Measurements from ENCODE around the gene CYP1A2. TPM values are rescaled to one million over a fixed set of nuclear protein-coding genes. Genes with fewer than 3 reads are reported as not detected.

Gene CYP1A2
- total RNA-seq, 1 experiment from 2014 or later, result not detected

DNA sequence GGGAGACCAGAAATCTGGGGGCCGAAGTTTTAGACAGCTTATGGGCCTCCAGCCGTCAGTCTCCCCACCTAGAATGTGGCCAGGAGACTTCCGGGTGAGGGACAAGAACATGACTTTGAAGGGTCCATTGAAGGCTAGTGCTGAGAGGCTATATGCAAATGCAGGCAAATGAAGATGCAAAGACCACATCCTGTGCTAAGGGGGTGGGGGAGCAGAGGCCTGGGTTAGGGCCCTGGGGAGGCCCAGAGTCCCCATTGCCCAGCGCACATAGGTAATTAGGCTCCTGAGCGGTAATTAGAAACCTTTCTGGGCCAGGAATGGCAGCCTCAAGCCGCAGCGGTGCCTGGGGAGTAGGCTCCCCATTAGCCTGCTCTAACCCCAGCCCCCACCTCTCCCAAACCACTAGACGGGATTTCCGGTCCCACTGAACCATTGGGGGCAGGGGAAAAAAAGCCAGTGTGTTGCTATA, 40.1 kb downstream of the CYP1A2 start:
- DNase-seq (ENCODE audit: low spot score), result no peak

DNA sequence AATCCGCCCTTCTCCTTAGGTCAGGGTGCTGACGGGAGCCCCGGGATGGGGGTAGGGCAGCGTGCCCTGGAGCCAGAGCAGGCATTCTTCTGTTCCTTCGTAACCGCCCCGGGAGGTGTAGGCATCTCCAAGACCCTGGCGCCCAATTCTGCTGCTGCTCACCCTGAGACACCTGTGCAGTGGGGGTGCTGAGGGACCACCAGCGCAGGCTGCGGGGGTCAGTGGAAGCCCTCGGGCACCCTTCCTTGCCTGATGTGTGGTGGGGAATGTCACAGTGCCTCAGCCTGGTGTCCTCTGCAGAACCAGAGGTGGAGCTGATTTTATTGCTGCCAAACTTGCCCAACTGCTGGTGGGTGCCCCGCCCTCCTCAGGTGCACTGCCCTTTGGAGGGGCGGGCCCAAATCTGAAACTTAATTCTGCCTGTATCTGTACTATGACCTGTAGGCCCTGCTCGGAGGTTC, 40.6 kb downstream of the CYP1A2 start:
- no peak for DNase-seq (ENCODE audit: low spot score)

DNA sequence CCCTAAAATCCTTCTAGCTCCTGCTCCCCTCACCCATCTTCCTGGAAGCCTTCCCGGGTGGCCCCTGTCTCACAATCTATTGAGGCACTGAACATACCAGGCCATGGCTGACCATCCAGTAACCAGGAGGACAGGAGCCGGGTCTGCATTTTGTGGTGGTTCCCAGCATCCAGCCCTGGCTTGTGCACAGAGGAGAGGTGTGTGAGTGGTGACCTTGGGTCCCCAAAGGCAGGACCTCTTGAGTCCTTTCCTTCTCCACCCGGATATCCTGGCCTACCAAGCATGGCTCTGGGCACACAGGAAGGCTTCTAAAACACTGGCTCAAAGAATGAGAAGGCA, 41.1 kb downstream of the CYP1A2 start:
- DNase-seq (ENCODE audit: low spot score), result no peak

DNA sequence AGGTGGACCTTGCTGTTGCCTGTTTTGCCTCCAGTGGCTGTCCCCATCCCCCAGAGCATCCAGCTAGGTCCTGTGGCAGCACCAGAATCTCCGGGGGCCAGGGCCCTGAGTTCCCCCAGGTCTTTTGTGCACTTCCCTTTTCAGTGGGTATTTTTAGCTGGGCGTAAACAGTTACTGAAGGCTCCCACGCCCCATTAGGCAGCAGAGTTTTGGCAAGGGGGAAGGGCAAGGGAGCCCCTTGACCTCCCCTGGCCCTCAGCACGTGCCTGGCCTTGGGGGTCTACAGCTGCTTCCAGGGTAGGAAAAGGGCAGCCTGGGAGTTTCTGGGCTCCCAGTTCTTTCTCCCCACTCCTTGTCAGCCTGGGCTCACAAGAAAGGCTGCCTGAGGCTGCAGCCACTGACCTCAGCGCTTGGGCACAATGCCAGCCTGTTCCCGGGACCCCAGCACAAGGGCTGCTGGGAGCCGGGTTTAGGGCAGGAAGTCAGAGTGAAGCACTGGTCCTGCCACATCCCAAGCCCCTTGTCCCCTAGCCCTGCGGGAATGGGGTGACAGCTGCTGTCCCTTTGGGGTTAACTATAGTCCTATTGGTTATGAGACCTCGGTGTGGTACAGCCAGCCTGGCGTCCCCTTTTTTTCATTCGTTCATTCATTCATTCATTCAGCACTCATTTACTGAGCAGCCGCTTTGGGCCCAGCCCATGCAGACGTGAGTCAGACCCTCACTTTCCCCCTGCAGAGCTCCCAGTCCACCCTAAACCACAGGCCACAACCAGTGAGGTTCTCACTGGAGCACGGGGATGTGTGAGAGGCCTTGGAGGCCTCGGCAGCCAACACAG, 41.7 kb downstream of the CYP1A2 start:
- peak; percentile 90 for DNase-seq (ENCODE audit: low spot score)

DNA sequence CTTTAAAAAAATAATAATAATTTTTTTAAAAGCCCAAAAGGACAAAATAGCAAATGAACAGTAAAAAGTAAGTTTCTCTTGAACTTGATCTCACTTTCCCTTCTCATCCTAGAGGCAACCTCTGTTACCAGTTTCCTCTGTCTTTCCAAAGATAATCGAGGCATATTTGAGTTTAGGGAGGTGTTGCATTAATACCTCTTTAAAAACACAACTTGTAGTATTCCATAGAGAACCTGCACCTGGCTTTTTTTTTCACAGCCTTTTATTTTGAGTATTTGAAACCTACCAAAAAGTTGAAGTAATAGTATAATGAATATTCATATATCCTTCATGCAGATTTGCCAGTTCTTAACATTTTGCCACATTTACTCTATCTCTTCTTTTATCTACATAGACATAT, 42.4 kb downstream of the CYP1A2 start:
- DNase-seq (ENCODE audit: low spot score), result no peak

DNA sequence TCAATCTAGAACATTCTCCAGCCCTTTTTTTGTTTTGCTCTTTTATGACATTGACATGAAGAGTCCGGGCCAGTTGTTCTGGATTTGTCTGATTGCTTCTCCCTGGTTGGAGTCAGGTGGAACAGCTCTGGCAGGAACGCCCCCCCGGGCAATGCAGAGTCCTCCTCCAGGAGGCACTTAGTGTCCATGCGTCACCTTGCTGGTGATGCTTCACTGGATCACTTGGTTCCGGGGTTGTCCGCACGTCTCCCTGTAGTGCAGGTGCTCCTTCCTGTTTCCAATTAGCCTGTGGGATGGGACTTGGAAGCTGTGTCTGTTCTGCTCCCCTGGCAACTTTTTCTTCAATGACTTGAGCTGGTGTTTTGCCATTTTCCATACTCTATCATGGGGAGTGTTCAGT, 43.0 kb downstream of the CYP1A2 start:
- DNase-seq (ENCODE audit: low spot score), result no peak

DNA sequence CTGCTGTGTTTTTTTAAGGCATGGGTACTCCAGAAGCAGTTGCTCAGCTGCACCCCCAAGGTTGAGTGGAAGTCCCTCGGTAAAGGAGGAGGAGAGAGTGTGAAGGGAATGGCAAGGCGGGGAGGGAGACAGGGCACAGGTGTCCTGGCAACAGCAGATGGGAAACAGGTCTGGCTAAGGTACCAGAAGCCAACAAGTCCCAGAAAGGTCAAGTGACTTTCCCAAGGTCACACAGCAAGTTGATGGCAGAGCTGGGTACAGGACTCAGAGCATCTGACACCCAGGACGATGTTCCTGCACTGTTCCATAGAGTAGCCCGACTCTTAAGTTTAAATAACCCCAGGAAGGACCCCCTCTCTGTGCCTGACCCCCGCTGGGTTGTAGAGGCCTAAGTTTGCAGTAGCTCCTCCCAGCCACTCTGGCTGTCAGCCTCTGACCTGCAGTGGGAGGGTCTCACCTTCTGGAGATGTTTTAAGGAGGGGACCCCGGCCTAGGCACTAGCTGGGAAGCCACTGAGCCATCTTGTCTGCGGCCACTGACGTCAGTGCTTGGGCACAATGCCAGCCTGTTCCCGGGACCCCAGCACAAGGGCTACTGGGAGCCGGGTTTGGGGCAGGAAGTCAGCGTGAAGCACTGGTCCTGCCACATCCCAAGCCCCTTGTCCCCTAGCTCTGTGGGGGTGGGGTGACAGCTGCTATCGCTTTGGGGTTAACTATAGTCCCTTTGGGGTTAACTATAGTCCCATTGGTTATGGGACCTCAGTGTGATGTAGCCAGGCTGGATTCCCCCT, 43.8 kb downstream of the CYP1A2 start:
- no peak for DNase-seq (ENCODE audit: low spot score)

DNA sequence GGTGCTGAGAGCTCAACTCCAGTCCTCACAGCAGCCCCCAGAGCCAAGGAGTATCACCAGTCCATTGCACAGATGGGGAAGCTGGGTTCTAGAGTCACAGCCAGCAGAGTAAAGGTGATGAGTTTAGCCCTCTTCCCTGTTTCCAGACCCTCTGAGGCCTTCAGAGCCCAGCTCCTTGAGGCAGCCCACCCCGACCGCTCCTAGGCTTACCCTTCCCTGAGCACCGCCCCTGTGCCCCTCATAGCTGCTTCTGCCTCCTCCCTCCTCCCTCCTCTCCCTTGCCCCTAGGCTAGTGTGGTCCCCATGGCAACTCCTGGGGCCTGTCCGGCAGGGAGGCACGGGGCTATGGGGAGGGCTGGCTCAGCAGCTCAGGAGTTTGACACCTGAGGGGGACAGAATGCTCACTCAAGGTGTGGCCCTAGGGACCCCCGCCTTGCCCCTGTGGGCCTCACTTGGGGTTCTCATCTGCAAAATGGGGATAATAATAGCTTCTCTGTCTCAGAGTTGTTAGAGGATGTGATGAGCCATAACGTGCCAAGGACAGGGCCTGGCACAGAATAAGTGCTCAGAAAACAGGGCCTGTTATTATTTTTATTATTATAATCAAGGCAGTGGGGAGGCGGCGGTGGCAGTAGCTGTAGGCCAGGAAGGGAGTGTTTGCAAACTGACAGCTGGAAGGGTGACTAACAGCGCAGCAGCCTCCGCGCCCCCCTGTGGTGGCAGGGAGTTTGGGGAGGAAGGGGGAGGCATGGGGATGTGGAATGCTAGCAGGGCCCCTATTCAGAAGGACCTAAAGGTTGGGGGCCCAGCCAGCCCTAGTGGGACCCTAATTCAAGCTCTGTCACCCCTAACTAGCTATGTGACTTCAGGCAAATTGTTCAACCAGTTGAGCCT, 44.7 kb downstream of the CYP1A2 start:
- no peak for DNase-seq (ENCODE audit: low spot score)

DNA sequence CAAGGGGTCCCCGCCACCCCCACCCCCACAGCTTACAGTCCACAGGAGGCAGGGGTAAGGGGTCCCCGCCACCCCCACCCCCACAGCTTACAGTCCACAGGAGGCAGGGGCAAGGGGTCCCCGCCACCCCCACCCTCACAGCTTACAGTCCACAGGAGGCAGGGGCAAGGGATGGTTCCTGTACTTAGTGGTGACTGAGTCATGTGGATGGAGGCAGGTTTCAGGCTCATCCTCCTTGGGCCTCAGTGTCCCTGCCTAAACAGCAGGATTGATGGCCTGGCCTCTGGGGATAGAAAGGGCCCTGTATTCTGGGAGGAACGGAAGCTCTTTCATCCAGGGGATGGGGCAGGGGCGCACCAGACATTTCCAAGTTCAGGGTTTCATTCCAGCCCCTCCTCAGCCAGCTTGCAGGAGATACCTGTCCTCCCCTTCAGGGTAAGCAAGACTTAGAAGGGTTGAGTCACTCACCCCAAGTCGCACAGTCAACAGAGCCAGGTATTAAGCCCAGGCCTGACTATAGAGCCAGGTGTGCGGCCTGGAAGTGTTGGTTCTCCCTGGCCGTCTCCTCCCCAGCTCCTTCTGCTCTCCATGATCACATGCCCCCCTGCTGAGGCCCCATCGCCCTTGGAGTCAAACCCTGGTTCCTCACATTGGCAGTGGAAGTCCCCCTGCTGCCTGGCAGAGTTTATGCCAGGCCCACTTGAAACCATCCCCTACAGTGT, 45.8 kb downstream of the CYP1A2 start:
- DNase-seq (ENCODE audit: low spot score), result no peak

DNA sequence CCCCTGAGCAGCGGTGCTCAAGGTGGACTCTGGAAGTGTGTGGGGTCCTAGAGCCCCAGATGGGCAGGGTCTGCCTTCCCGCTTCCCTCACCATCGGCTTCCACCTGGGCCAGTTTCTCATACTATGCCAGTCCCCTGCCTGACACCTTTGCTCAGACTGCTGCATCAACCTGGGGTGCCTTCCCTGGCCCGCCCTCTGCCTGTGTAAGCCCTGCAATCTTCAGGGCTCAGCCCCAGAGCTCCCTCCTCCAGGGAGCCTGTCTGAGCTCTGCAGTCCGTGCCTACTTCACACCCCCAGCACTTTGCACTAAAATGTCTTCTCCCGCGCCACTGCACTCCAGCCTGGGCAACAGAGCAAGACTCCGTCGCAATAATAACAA, 46.3 kb downstream of the CYP1A2 start:
- no peak for DNase-seq (ENCODE audit: low spot score)

DNA sequence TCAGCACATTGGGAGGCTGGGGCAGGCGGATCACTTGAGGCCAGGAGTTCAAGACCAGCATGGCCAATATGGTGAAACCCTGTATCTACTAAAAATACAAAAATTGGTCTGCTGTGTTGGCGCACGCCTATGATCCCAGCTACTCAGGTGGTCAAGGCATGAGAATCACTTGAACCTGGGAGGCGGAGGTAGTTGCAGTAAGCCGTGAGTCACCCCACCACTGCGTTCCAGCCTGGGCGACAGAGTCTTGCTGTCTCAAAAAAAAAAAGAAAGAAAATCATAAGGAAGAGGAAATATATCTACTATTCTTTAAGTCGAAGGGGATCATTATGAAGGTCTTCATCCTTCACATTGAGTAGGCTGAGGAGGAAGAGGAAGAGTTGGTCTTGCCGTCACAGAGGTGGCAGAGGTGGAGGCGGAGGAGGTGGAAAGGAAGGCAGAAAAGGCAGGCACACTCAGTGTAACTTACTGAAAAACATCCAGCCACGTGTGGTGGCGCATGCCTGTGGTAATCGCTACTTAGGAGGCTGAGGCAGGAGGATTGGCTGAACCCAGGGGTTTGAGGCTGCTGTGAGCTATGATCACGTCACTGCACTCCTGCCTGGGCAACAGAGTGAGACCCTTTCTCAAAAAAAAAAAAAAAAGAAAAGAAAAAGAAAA, 47.5 kb downstream of the CYP1A2 start:
- no peak for DNase-seq (ENCODE audit: low spot score)

DNA sequence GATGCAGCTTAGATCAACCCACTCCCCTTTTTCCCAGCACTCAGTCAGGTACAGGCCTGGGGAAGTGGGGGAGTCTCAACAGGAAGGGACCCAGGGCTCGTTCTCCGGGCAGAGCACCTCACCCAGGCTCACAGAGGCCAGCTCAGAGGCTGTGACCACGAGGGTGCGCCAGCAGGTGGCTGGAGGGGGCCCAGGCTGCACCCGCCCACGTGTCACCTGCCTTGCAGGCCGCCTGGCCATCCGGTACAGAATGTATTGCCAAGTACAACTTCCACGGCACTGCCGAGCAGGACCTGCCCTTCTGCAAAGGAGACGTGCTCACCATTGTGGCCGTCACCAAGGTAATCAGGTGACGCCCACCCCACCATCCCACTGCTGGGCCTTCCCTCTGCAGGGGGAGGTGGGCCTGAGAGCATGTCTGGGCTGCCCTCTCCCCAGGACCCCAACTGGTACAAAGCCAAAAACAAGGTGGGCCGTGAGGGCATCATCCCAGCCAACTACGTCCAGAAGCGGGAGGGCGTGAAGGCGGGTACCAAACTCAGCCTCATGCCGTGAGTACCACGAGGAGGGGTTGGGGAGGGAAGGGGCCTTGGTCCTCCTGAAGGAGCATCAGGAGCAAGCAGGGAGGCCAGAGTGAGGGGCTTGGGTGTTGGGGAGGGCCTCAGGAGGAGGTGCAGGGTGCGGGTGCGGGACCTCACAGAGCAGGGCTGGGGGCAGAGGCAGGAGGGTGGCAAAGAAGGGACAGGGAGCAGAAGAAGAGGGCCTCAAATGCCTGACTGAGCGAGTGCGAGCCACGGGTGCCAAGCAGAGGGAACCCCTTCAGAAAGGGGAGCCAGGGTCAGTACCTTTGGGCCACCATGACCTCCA, 50.0 kb downstream of the CYP1A2 start:
- no peak for DNase-seq (ENCODE audit: low spot score)

DNA sequence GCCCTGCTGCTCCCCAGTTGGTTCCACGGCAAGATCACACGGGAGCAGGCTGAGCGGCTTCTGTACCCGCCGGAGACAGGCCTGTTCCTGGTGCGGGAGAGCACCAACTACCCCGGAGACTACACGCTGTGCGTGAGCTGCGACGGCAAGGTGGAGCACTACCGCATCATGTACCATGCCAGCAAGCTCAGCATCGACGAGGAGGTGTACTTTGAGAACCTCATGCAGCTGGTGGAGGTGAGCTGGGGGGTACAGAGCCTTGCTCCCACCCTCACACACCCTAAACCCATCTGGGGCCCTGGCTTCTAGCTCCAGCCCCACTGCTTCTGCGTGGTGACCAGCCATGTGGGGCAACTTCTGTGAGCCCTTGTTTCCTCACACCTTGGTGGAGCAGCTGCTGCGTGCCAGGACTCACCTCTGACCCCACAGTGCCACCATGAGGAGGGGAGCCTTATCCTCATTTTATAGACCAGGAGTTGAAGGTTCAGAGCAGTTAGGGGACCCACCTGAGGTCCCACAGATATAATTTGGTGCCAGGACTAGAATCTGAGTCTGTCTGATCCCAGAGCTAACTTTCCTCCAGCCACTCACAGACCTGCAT, 50.7 kb downstream of the CYP1A2 start:
- no peak for DNase-seq (ENCODE audit: low spot score)

DNA sequence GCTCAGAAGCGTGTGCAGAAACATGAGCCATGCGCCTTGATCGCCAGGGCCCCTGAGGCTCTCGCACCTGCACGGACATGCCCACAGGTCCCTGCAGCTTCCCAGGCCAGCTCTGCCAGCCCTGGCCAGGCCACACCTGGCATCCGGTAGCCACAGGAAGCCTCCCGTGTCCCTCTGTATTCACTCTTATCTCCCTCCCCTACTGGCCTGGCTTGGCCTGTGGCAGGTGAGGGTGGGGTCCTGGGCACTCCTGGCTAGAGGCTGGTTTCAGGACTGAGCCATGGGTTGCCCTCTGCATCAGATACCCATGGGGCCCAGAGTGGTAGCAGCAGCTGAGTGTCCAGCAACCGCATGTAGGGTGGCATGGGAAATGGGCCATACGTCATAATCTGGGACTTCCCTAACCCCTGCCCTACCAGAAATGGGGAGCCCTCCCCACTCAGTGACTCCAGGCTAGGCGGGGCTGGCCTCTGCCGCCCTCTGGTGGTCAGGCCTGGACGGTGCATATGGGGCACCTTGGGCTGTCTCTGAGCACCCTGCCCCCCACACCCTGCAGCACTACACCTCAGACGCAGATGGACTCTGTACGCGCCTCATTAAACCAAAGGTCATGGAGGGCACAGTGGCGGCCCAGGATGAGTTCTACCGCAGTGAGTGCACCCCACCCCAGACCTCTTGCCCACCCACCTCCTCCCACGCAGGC, 51.4 kb downstream of the CYP1A2 start:
- DNase-seq (ENCODE audit: low spot score), result peak; percentile 56

DNA sequence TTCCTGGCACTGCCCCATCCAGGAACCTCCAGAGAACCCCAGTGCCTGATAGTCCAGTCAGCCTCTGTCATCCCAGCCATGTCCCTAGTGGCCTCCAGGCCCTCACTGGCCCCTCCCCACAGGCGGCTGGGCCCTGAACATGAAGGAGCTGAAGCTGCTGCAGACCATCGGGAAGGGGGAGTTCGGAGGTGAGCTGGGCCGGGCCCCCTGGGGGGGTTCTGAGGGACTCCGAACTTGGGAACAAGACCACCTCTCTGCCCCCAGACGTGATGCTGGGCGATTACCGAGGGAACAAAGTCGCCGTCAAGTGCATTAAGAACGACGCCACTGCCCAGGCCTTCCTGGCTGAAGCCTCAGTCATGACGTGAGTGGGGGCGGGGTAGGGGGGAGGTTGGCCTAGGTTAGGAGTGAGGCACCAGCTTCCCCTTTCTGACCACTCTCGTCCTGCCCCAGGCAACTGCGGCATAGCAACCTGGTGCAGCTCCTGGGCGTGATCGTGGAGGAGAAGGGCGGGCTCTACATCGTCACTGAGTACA, 52.0 kb downstream of the CYP1A2 start:
- no peak for DNase-seq (ENCODE audit: low spot score)

DNA sequence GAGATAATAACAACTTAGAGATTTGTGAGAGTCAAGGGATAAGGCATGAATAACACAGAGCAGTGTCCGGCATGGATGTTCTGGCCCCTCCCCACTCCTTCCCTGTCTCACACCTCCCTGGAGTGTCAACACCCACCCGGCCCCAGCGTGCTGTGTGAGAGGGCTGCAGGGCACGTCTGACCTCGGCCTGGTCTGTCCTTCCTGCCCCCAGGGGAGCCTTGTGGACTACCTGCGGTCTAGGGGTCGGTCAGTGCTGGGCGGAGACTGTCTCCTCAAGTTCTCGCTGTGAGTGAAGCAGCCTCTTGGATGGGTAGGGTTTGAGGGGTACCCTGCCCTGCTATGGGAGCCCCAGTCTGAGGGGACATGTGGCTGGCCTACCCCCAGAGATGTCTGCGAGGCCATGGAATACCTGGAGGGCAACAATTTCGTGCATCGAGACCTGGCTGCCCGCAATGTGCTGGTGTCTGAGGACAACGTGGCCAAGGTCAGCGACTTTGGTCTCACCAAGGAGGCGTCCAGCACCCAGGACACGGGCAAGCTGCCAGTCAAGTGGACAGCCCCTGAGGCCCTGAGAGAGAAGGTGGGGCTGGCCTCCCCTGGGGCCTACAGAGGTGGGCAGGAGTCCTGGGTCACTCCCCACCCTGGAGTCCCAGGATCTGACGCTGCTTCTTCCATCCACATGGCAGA, 52.8 kb downstream of the CYP1A2 start:
- DNase-seq (ENCODE audit: low spot score), result no peak

DNA sequence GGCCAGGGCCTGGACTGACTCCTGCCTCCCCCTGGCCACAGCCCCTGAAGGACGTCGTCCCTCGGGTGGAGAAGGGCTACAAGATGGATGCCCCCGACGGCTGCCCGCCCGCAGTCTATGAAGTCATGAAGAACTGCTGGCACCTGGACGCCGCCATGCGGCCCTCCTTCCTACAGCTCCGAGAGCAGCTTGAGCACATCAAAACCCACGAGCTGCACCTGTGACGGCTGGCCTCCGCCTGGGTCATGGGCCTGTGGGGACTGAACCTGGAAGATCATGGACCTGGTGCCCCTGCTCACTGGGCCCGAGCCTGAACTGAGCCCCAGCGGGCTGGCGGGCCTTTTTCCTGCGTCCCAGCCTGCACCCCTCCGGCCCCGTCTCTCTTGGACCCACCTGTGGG, 53.6 kb downstream of the CYP1A2 start:
- no peak for DNase-seq (ENCODE audit: low spot score)
